SK-N-MC (cell line): ENCODE data around the gene SPEF1.

Source experiments
- DNase-seq: peaks from one replicate; pipeline ENCODE4 v3.0.0-alpha.2; 2011; ENCODE audit warnings: low read depth, low spot score
- H3K27ac ChIP-seq: fragments of 200-600 bp; sonication (generic); 2 replicates; pipeline ENCODE4 v1.5.1; 2016; ENCODE audit warnings: mixed run types
- H3K36me3 ChIP-seq: fragments of 200-600 bp; sonication (generic); 2 replicates; pipeline ENCODE4 v1.6.1; 2017; ENCODE audit warnings: antibody characterized with exemption, low read length, mixed read lengths; ENCODE audit not compliant: insufficient read depth
- H3K4me3 ChIP-seq: fragments of 200-600 bp; sonication (generic); 2 replicates; pipeline ENCODE4 v1.5.1; 2016
- H3K9ac ChIP-seq: fragments of 200-600 bp; sonication (generic); 2 replicates; pipeline ENCODE4 v1.8.0; 2017; ENCODE audit warnings: mixed run types, mixed read lengths; ENCODE audit not compliant: insufficient read length
- H3K9me3 ChIP-seq: fragments of 200-600 bp; sonication (generic); 2 replicates; pipeline ENCODE4 v1.6.1; 2017; ENCODE audit warnings: low read depth, mild to moderate bottlenecking, antibody characterized with exemption, low read length, moderate library complexity, mixed read lengths
- EZH2 ChIP-seq: fragments of 200-600 bp; sonication (generic); IDR thresholded peaks from one replicate; pipeline ENCODE4 v1.6.1; 2017; ENCODE audit warnings: antibody characterized with exemption
- FOXP2 ChIP-seq: optimal IDR thresholded peaks from 2 replicates; pipeline ENCODE3; 2011; ENCODE audit warnings: mild to moderate bottlenecking, moderate library complexity; ENCODE audit not compliant: insufficient read depth; ENCODE audit errors: extremely low read length, control extremely low read depth
- POLR2AphosphoS5 ChIP-seq: IDR thresholded peaks from 2 replicates; pipeline ENCODE4 v1.6.1; 2012; ENCODE audit warnings: mild to moderate bottlenecking, low read depth, low read length, borderline replicate concordance

SPEF1 gene

GRCh38 chr20:3747471-3747870, 33.8 kb downstream of the SPEF1 start:
- DNase-seq = no peak
- H3K36me3 ChIP-seq = no peaks in the 10 kb centered on the region
- no peak overlapping the region for H3K9ac ChIP-seq
- no peak overlapping the region for H3K27ac ChIP-seq
- TF ChIP-seq EZH2 (no peak), POLR2AphosphoS5 (no peak), FOXP2 (no peak)
- no peaks in the 10 kb centered on the region for H3K9me3 ChIP-seq
- no peak overlapping the region for H3K4me3 ChIP-seq

- TF ChIP-seq FOXP2 (no peak), EZH2 (no peak), POLR2AphosphoS5 (no peak)
- DNase-seq = no peak
- H3K9ac ChIP-seq = no peak overlapping the region
- H3K27ac ChIP-seq = no peak overlapping the region
- no peaks in the 10 kb centered on the region for H3K36me3 ChIP-seq
- H3K4me3 ChIP-seq = no peak overlapping the region
- H3K9me3 ChIP-seq = no peaks in the 10 kb centered on the region
These were observed 35.5 kb downstream of the SPEF1 start for GRCh38 chr20:3745686-3746173.

- Histone ChIP-seq H3K9me3 (no peaks in the 10 kb centered on the region), H3K4me3 (peak overlapping the region; percentile 33; the same call in 1 of the 2 replicates), H3K27ac (no peak overlapping the region), H3K36me3 (no peaks in the 10 kb centered on the region), H3K9ac (no peak overlapping the region)
- TF ChIP-seq EZH2 (no peak), FOXP2 (no peak), POLR2AphosphoS5 (no peak)
- DNase-seq = peak; percentile 42
These were observed 36.2 kb downstream of the SPEF1 start for GRCh38 chr20:3744806-3745685.

GRCh38 chr20:3744037-3744436, 37.2 kb downstream of the SPEF1 start:
- Histone ChIP-seq H3K27ac (no peak overlapping the region), H3K4me3 (no peak overlapping the region), H3K9ac (no peak overlapping the region), H3K36me3 (no peaks in the 10 kb centered on the region), H3K9me3 (no peaks in the 10 kb centered on the region)
- TF ChIP-seq EZH2 (no peak), FOXP2 (no peak), POLR2AphosphoS5 (no peak)
- no peak for DNase-seq

- no peak overlapping the region for H3K4me3 ChIP-seq
- H3K27ac ChIP-seq = no peak overlapping the region
- no peak overlapping the region for H3K9ac ChIP-seq
- TF ChIP-seq POLR2AphosphoS5 = no peak
- no peak for TF ChIP-seq EZH2
- TF ChIP-seq FOXP2 = no peak
- no peaks in the 10 kb centered on the region for H3K36me3 ChIP-seq
- no peaks in the 10 kb centered on the region for H3K9me3 ChIP-seq
- no peak for DNase-seq
These were observed 38.0 kb downstream of the SPEF1 start for GRCh38 chr20:3743251-3743650.

GRCh38 chr20:3741836-3742458, 39.3 kb downstream of the SPEF1 start:
- H3K9me3 ChIP-seq = no peaks in the 10 kb centered on the region
- no peak for DNase-seq
- H3K36me3 ChIP-seq = no peaks in the 10 kb centered on the region
- H3K27ac ChIP-seq = no peak overlapping the region
- TF ChIP-seq FOXP2 (no peak), EZH2 (no peak), POLR2AphosphoS5 (no peak)
- no peak overlapping the region for H3K9ac ChIP-seq
- no peak overlapping the region for H3K4me3 ChIP-seq

GRCh38 chr20:3740615-3741301, 40.5 kb downstream of the SPEF1 start:
- no peak for DNase-seq
- Histone ChIP-seq H3K9ac (no peak overlapping the region), H3K9me3 (no peaks in the 10 kb centered on the region), H3K27ac (no peak overlapping the region), H3K36me3 (no peaks in the 10 kb centered on the region), H3K4me3 (no peak overlapping the region)
- TF ChIP-seq POLR2AphosphoS5 = no peak
- no peak for TF ChIP-seq FOXP2
- TF ChIP-seq EZH2 = no peak

GRCh38 chr20:3739926-3740451, 41.3 kb downstream of the SPEF1 start:
- no peaks in the 10 kb centered on the region for H3K9me3 ChIP-seq
- TF ChIP-seq FOXP2 (no peak), POLR2AphosphoS5 (no peak), EZH2 (no peak)
- no peak overlapping the region for H3K27ac ChIP-seq

More at GRCh38 chr20:3739926-3740451, 41.3 kb downstream of the SPEF1 start:
- Histone ChIP-seq H3K4me3 (no peak overlapping the region), H3K9ac (no peak overlapping the region), H3K36me3 (no peaks in the 10 kb centered on the region)
- no peak for DNase-seq
